Effector memory CD8-positive, alpha-beta T cell (primary cell): ENCODE measurements around the gene SYNE2.
"Not testable (repeated sequence)": the region's sequence is repeated elsewhere in the genome, so short reads cannot be mapped to it uniquely, and the experiment has no call there.

ENCODE experiments used
- ATAC-seq: fragments of 150-1000 bp; cut with Tn5 transposase; replicated peaks from 2 replicates; pipeline ENCODE4 v1.10.0; 2021; ENCODE audit warnings: mild to moderate bottlenecking, moderate library complexity
- DNase-seq, 3 experiments: peaks; one replicate each; pipeline ENCODE4 v3.0.0; 2021
- H3K27ac Mint-ChIP-seq, 2 donors: one replicate each; pipeline ENCODE4 v1.8.0; 2022; ENCODE audit warnings: mild to moderate bottlenecking in 2 of 2, mixed read lengths in 2 of 2, moderate library complexity in 2 of 2
- H3K27me3 Mint-ChIP-seq, 2 donors: one replicate each; pipeline ENCODE4 v1.8.0; 2022; ENCODE audit warnings: mixed read lengths in 2 of 2
- H3K36me3 Mint-ChIP-seq: one replicate; pipeline ENCODE4 v1.8.0; 2022; ENCODE audit warnings: mild to moderate bottlenecking, moderate library complexity, mixed read lengths; ENCODE audit not compliant: insufficient read depth
- H3K4me1 Mint-ChIP-seq, 2 donors: one replicate each; pipeline ENCODE4 v1.8.0; 2022; ENCODE audit warnings: low read depth in 2 of 2, mixed read lengths in 2 of 2
- H3K4me3 Mint-ChIP-seq, 2 donors: one replicate each; pipeline ENCODE4 v1.8.0; 2022; ENCODE audit warnings: mild to moderate bottlenecking in 2 of 2, mixed read lengths in 2 of 2, moderate library complexity in 2 of 2
- H3K9me3 Mint-ChIP-seq, 2 donors: one replicate each; pipeline ENCODE4 v1.8.0; 2022; ENCODE audit warnings: mixed read lengths in 2 of 2
- total RNA-seq, 9 experiments: gene quantifications; one replicate each; lab custom pipeline; 2026; lab: John Stamatoyannopoulos, UW

The SYNE2 gene
- total RNA-seq: 188 to 4,796 (median 1,404) reads per million in 9 experiments

- Mint-ChIP-seq H3K9me3 (peaks cover 3 to 8% of the 10 kb centered on the region in 2 donors), H3K36me3 (peaks cover 36% of the 10 kb centered on the region), H3K4me1 (peaks cover 26 to 42% of the 10 kb centered on the region in 2 donors), H3K4me3 (peak within 1 kb of the TSS; percentile 98), H3K27me3 (no peaks in the 10 kb centered on the region), H3K27ac (peak within 1 kb of the TSS; percentile 95 to 99)
- ATAC-seq (peak; percentile 76), DNase-seq (peak; percentile 78 to 83 (median 82))
These were observed at the start of gene SYNE2 for GRCh38 chr14:63852817-63853731. SYNE2 (plus strand) TSS chr14:63853004; CDS start chr14:63909149, 56,145 bp downstream.

GRCh38 chr14:63803221-63803791 is 49.5 kb upstream of the SYNE2 start:
- not testable (repeated sequence) for H3K36me3 Mint-ChIP-seq, H3K4me1 Mint-ChIP-seq, H3K9me3 Mint-ChIP-seq, H3K27ac Mint-ChIP-seq, ATAC-seq, H3K27me3 Mint-ChIP-seq, H3K4me3 Mint-ChIP-seq, DNase-seq

- ATAC-seq, H3K9me3 Mint-ChIP-seq, DNase-seq, H3K27me3 Mint-ChIP-seq, H3K36me3 Mint-ChIP-seq, H3K4me3 Mint-ChIP-seq, H3K4me1 Mint-ChIP-seq: not testable (repeated sequence)
- H3K27ac Mint-ChIP-seq: peak overlapping the region in 1 of 2 donors; percentile 73
These were observed 46.7 kb upstream of the SYNE2 start for GRCh38 chr14:63806064-63806463.

- not testable (repeated sequence) for H3K4me3 Mint-ChIP-seq, H3K27me3 Mint-ChIP-seq, H3K36me3 Mint-ChIP-seq, H3K27ac Mint-ChIP-seq, H3K4me1 Mint-ChIP-seq, H3K9me3 Mint-ChIP-seq, DNase-seq, ATAC-seq
These were observed 41.1 kb upstream of the SYNE2 start for GRCh38 chr14:63811692-63812091.

GRCh38 chr14:63833728-63834127 is 19.1 kb upstream of the SYNE2 start:
- no peak for ATAC-seq
- no peaks in the 10 kb centered on the region for H3K4me1 Mint-ChIP-seq
- no peak overlapping the region for H3K27ac Mint-ChIP-seq
- H3K9me3 Mint-ChIP-seq: no peaks in the 10 kb centered on the region
- no peaks in the 10 kb centered on the region for H3K36me3 Mint-ChIP-seq
- no peak overlapping the region for H3K4me3 Mint-ChIP-seq
- no peak for DNase-seq
- no peaks in the 10 kb centered on the region for H3K27me3 Mint-ChIP-seq

GRCh38 chr14:63840981-63841380 is 11.8 kb upstream of the SYNE2 start:
- Mint-ChIP-seq H3K27me3 (no peaks in the 10 kb centered on the region), H3K4me1 (peaks cover 0 to 1% of the 10 kb centered on the region in 2 donors), H3K4me3 (no peak overlapping the region), H3K27ac (no peak overlapping the region), H3K9me3 (peaks cover 0 to 7% of the 10 kb centered on the region in 2 donors), H3K36me3 (no peaks in the 10 kb centered on the region)
- peak; percentile 73 to 79 (median 74) for DNase-seq
- peak; percentile 98 for ATAC-seq

GRCh38 chr14:63843796-63844195 is 9.0 kb upstream of the SYNE2 start:
- H3K36me3 Mint-ChIP-seq: no peaks in the 10 kb centered on the region
- peaks cover 0 to 3% of the 10 kb centered on the region in 2 donors for H3K4me1 Mint-ChIP-seq
- no peak for DNase-seq
- no peak overlapping the region for H3K4me3 Mint-ChIP-seq
- no peaks in the 10 kb centered on the region for H3K27me3 Mint-ChIP-seq
- peaks cover 0 to 7% of the 10 kb centered on the region in 2 donors for H3K9me3 Mint-ChIP-seq
- ATAC-seq: no peak
- no peak overlapping the region for H3K27ac Mint-ChIP-seq

- no peak overlapping the region for H3K27ac Mint-ChIP-seq
- no peak overlapping the region for H3K4me3 Mint-ChIP-seq
- peaks cover 2 to 3% of the 10 kb centered on the region in 2 donors for H3K4me1 Mint-ChIP-seq
- no peak for DNase-seq
- no peaks in the 10 kb centered on the region for H3K9me3 Mint-ChIP-seq
- H3K27me3 Mint-ChIP-seq: no peaks in the 10 kb centered on the region
- peaks cover 17% of the 10 kb centered on the region for H3K36me3 Mint-ChIP-seq
- no peak for ATAC-seq
These were observed 3.9 kb upstream of the SYNE2 start for GRCh38 chr14:63848890-63849289.

GRCh38 chr14:63852271-63852816 is 460 bp upstream of the SYNE2 start:
- DNase-seq (no peak), ATAC-seq (no peak)
- H3K4me3 Mint-ChIP-seq: peak overlapping the region; percentile 98

GRCh38 chr14:63853831-63854293 is 1.1 kb downstream of the SYNE2 start:
- Mint-ChIP-seq H3K36me3 (peaks cover 40% of the 10 kb centered on the region), H3K4me3 (peak overlapping the region; percentile 98), H3K4me1 (peaks cover 28 to 46% of the 10 kb centered on the region in 2 donors), H3K9me3 (peaks cover 3 to 8% of the 10 kb centered on the region in 2 donors), H3K27ac (peak overlapping the region; percentile 95 to 99), H3K27me3 (no peaks in the 10 kb centered on the region)
- peak; percentile 47 to 59 (median 49) for DNase-seq
- ATAC-seq: peak; percentile 42

More at GRCh38 chr14:63852271-63852816, 460 bp upstream of the SYNE2 start:
- Mint-ChIP-seq H3K9me3 (peaks cover 0 to under 1% of the 10 kb centered on the region in 2 donors), H3K27ac (peak overlapping the region; percentile 95 to 99), H3K27me3 (no peaks in the 10 kb centered on the region), H3K36me3 (peaks cover 30% of the 10 kb centered on the region), H3K4me1 (peaks cover 20 to 35% of the 10 kb centered on the region in 2 donors)

- peaks cover 42% of the 10 kb centered on the region for H3K36me3 Mint-ChIP-seq
- DNase-seq (no peak), ATAC-seq (no peak)
- H3K9me3 Mint-ChIP-seq: peaks cover 3 to 8% of the 10 kb centered on the region in 2 donors
- peak overlapping the region; percentile 98 for H3K4me3 Mint-ChIP-seq
- H3K27me3 Mint-ChIP-seq: no peaks in the 10 kb centered on the region
- peaks cover 30 to 51% of the 10 kb centered on the region in 2 donors for H3K4me1 Mint-ChIP-seq
- H3K27ac Mint-ChIP-seq: peak overlapping the region; percentile 95 to 99
These were observed 1.5 kb downstream of the SYNE2 start for GRCh38 chr14:63854330-63854729.

- Mint-ChIP-seq H3K27ac (peak overlapping the region; percentile 95 to 99), H3K36me3 (peaks cover 48% of the 10 kb centered on the region), H3K4me1 (peaks cover 35 to 59% of the 10 kb centered on the region in 2 donors), H3K4me3 (peak overlapping the region; percentile 98), H3K27me3 (no peaks in the 10 kb centered on the region), H3K9me3 (peaks cover 3 to 8% of the 10 kb centered on the region in 2 donors)
- ATAC-seq: no peak
- DNase-seq: no peak
These were observed 2.5 kb downstream of the SYNE2 start for GRCh38 chr14:63855281-63855680.

- DNase-seq (peak; percentile 40 to 48 (median 41)), ATAC-seq (peak; percentile 46)
- no peaks in the 10 kb centered on the region for H3K27me3 Mint-ChIP-seq
- H3K9me3 Mint-ChIP-seq: peaks cover 3 to 8% of the 10 kb centered on the region in 2 donors
- peaks cover 41 to 71% of the 10 kb centered on the region in 2 donors for H3K4me1 Mint-ChIP-seq
- H3K27ac Mint-ChIP-seq: peak overlapping the region; percentile 95 to 99
- peak overlapping the region; percentile 74 to 98 for H3K4me3 Mint-ChIP-seq
- peaks cover 46% of the 10 kb centered on the region for H3K36me3 Mint-ChIP-seq
These were observed 4.7 kb downstream of the SYNE2 start for GRCh38 chr14:63857466-63858030.
